ENCODE results near the gene GET4. TPM values are rescaled to one million over a fixed set of nuclear protein-coding genes. Genes with fewer than 3 reads are reported as not detected.

GET4 gene
- total and polyA plus RNA-seq, 2 experiments from 2014 or later = 48.3 to 102 TPM

GRCh38 chr7:884191-885003, 8.0 kb downstream of the GET4 start:
- Histone ChIP-seq H2AFZ (no peak overlapping the region), H3K27me3 (no peaks in the 10 kb centered on the region), H3K4me2 (no peak overlapping the region), H3K4me3 (no peak overlapping the region), H3K79me2 (peaks cover 100% of the 10 kb centered on the region), H3K4me1 (ENCODE audit: insufficient read depth) (no peaks in the 10 kb centered on the region), H3K9me3 (ENCODE audit: low read depth) (no peaks in the 10 kb centered on the region), H3K9me2 (replicated peaks; ENCODE audit: insufficient read depth) (no peaks in the 10 kb centered on the region), H3K27ac (no peak overlapping the region), H4K20me1 (ENCODE audit: insufficient read depth, poor library complexity, severe bottlenecking) (peaks cover 100% of the 10 kb centered on the region), H3K36me3 (replicated peaks; ENCODE audit: insufficient read depth, low read depth) (no peaks in the 10 kb centered on the region)
- no peak for DNase-seq (ENCODE audit: low spot score)
- TF ChIP-seq CTCF (IDR thresholded peaks at IDR 0.05; ENCODE audit: poor library complexity) = no peak
- no peak for TF ChIP-seq EZH2 (IDR thresholded peaks at IDR 0.05; ENCODE audit: borderline replicate concordance)
- TF ChIP-seq EZH2phosphoT487 (IDR thresholded peaks at IDR 0.05; ENCODE audit: low read depth, severe bottlenecking, unreplicated experiment) = no peak
- WGBS (ENCODE audit: low lambda C conversion rate, missing lambda C conversion rate) = 92% methylated on average over 31 of the region's 31 CpGs

- Histone ChIP-seq H3K27me3 (no peaks in the 10 kb centered on the region), H3K4me1 (ENCODE audit: insufficient read depth) (no peaks in the 10 kb centered on the region), H4K20me1 (ENCODE audit: insufficient read depth, poor library complexity, severe bottlenecking) (peaks cover 92% of the 10 kb centered on the region), H3K27ac (no peak overlapping the region), H2AFZ (no peak overlapping the region), H3K9me2 (replicated peaks; ENCODE audit: insufficient read depth) (no peaks in the 10 kb centered on the region), H3K79me2 (peaks cover 91% of the 10 kb centered on the region), H3K4me2 (no peak overlapping the region), H3K36me3 (replicated peaks; ENCODE audit: insufficient read depth, low read depth) (no peaks in the 10 kb centered on the region), H3K4me3 (no peak overlapping the region), H3K9me3 (ENCODE audit: low read depth) (no peaks in the 10 kb centered on the region)
- WGBS (ENCODE audit: low lambda C conversion rate, missing lambda C conversion rate) = 95% methylated on average over 19 of the region's 25 CpGs
- DNase-seq (ENCODE audit: low spot score) = no peak
- TF ChIP-seq CTCF (IDR thresholded peaks at IDR 0.05; ENCODE audit: poor library complexity) (no peak), EZH2 (IDR thresholded peaks at IDR 0.05; ENCODE audit: borderline replicate concordance) (no peak), EZH2phosphoT487 (IDR thresholded peaks at IDR 0.05; ENCODE audit: low read depth, severe bottlenecking, unreplicated experiment) (no peak)
Observed at GRCh38 chr7:885261-885892, 9.0 kb downstream of the GET4 start.

GRCh38 chr7:885893-886625, 9.7 kb downstream of the GET4 start:
- no peak overlapping the region for H3K4me2 ChIP-seq
- no peaks in the 10 kb centered on the region for H3K4me1 ChIP-seq (ENCODE audit: insufficient read depth)
- no peaks in the 10 kb centered on the region for H3K9me3 ChIP-seq (ENCODE audit: low read depth)
- no peak for DNase-seq (ENCODE audit: low spot score)
- H3K36me3 ChIP-seq (replicated peaks; ENCODE audit: insufficient read depth, low read depth) = no peaks in the 10 kb centered on the region
- H3K4me3 ChIP-seq = no peak overlapping the region
- no peak for TF ChIP-seq EZH2phosphoT487 (IDR thresholded peaks at IDR 0.05; ENCODE audit: low read depth, severe bottlenecking, unreplicated experiment)
- TF ChIP-seq CTCF (IDR thresholded peaks at IDR 0.05; ENCODE audit: poor library complexity) = no peak
- TF ChIP-seq EZH2 (IDR thresholded peaks at IDR 0.05; ENCODE audit: borderline replicate concordance) = no peak
- no peak overlapping the region for H3K27ac ChIP-seq
- no peak overlapping the region for H2AFZ ChIP-seq
- H4K20me1 ChIP-seq (ENCODE audit: insufficient read depth, poor library complexity, severe bottlenecking) = peaks cover 85% of the 10 kb centered on the region
- no peaks in the 10 kb centered on the region for H3K9me2 ChIP-seq (replicated peaks; ENCODE audit: insufficient read depth)
- H3K79me2 ChIP-seq = peaks cover 84% of the 10 kb centered on the region
- H3K27me3 ChIP-seq = no peaks in the 10 kb centered on the region
- 93% methylated on average over 30 of the region's 30 CpGs for WGBS (ENCODE audit: low lambda C conversion rate, missing lambda C conversion rate)

Data from hepatocyte (in vitro differentiated cells).